ENCODE measurements around the gene SPEG.
A peak's percentile ranks its signal among the peaks of the same experiment; 100 is the strongest.

The SPEG gene

DNA sequence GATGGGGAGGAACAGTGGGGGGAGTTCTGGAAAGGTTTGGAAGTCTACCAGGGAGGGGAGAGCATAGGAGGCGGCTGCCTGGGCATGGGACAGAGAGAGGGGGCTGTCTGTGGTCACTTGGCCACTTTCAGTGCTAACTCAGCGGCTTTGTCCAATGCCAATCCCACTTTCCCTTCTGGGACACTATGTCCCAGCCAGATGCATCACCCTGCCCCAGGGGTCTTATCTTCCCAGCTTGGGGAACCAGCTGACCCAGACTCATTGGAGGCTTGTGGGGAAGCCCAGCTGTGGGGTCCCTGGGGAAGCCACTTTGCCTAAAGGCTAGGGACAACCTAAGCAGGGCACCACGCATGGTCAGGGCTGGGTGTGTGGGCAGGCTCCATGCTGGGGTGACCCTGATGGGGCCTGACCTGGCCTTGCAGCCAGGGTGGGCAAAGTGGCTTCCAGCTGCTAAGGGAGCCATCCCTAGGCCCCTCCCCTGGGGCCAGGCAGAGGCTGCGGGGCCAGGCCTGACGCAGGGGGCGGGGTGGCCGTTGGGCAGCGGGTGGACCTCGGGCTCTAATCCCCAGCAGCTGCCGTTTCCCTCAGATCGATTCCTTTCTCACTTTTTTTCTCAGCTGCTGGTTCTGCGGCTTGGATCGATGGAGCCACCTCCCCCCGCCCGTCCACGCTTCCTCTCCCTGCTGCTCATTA, 78.0 kb downstream of the SPEG start:
- no peak for DNase-seq (ENCODE audit: low read depth, low spot score)

DNA sequence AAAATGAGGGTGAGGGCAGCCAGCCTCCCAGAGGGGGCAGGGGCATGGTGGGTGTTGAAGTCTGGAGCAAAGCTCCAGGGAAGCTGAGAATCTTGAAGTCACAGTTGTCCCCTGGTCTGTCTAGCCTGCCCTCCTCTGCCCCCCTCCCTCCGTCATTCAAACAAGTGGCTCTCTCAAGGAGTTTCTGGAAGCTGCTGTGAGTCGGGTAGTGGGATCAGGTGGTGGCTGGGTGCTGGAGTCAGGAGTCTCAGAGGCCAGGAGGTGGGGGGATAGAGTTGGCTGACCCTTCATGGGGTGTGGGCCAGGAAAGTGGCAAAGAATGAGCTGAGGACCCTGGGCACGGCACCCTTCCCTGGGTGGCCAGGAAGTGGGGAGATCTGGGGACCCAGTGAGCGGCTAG, 79.1 kb downstream of the SPEG start:
- no peak for DNase-seq (ENCODE audit: low read depth, low spot score)

DNA sequence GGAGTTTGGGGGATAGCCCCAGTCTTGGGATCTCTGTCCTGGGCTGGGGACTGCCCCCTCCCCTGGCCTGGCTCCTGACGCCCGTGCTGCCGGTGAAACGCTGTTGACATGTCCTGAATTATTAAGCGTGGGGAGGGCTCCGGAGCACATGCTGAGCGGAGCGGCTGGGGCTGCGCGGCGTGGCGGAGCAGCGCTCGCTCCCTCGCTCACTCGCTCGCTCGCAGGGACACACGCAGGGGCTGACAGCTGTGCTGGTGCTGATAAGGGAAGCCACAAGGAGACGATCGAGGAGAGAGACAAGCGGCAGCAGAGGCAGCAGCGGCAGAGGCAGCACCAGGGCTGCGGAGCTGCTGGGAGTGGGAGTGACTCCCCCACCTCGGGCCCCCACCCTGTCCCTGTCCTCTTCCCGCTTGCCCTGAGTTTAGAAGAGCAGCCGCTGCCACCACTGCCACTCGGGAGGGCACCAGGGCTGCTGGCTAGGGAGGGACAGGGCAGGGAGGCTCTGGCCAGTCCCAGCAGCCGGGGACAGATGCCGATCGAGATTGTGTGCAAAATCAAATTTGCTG, 79.6 kb downstream of the SPEG start, which contains the start of gene ASIC4:
Gene ASIC4 (plus strand): TSS at position 287 of the 566 bp plus-strand sequence. CDS start 243 bp downstream, at position 530.
- peak; percentile 38 for DNase-seq (ENCODE audit: low read depth, low spot score)

DNA sequence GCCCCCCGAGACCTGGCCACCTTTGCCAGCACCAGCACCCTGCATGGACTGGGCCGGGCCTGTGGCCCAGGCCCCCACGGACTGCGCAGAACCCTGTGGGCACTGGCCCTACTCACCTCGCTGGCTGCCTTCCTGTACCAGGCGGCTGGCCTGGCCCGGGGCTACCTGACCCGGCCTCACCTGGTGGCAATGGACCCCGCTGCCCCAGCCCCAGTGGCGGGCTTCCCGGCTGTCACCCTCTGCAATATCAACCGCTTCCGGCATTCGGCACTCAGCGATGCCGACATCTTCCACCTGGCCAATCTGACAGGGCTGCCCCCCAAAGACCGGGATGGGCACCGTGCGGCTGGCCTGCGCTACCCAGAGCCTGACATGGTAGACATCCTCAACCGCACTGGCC, 80.2 kb downstream of the SPEG start:
- DNase-seq (ENCODE audit: low read depth, low spot score) = no peak

DNA sequence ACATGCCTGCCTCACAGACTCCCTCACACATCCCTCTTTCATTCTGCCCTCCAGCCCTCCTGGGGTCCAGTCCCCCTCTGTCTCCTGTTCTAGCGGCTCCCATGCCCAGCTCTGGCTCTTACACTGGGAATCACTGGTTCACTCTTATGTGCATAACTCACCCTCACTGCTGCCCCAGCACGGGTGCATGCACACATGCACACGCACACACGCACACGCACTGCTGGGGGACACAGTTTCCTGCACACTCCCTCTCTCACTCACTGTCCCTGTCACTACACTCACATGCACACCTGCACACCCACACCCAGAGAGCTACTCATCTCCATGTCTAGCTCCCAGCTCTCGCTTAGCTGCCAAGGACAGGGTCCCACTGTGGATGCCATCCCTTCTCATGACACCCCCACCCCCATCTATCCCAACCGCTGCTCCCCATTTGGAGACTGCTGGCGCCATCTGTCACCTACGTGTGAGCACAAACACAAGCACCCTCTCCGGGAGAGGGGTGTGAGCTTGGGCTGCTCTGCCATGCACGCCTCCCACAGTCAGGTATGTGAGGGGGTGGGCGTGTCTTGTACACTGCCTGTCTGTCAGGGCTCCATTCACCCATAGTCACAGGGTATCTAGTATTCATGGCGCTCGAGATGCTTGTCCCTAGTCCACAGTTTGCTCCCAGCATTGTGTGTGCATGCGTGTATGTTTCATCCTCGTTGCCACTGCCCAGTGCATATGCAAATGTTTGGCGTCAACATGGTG, 81.4 kb downstream of the SPEG start:
- DNase-seq (ENCODE audit: low read depth, low spot score) = no peak

DNA sequence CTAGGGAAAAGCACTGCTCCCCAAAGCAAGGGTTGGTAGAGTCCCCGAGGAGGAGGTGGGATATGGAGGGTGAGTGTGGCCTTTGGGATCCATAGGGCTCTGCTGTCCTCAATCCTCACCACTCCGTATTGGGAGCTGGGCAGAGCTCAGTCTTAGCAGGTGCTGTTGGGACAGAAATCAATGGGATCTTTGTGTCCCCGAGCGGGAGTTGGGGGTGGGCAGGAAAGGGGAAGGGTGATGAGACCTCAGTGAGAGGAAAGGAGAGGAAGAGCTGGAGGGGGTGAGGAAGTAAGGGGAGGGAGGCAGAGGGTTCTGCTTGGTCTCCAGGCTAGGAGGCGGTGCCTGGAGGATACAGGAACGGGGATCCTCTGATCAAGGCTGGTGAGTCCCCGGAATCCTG, 82.2 kb downstream of the SPEG start:
- DNase-seq (ENCODE audit: low read depth, low spot score) = no peak

DNA sequence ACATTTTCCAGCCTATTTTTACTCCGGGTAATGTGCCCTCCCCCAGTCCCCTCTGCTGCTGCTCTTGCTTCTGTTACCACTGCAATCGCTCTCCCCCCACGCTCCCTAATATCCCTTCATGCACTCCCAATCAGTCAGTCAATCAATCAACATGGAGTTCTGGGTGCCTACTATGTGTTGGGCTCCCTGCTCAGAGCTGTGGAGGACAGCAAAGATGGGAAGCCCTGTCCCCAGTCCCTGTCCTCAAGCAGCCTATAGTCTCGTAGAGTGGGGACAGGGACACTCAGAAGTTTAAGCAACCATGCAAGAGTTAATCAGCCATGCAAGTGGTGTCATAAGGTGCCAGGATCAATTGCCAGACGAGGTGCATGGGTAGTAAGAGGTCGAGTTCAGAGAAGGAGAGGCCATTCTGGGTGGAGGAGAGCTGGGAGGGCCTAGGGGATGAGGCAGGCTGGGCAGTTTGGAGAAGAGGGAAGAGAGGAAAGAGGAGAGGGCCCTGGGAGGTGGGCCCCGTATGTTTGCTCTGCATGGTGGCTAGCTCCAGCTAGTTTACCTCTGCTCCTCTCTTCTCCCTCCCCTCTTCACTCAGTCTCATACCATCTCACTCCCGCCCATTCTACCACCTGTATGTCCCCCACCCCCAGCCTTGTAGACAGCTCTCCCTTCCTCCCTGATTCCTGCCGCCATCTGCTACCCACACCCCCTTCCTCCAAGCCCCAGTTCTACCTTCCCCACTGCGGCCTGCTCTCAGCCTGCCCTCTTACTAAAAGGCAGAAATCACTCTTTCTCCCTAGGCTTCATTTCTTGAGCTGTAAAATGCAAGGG, 83.5 kb downstream of the SPEG start:
- no peak for DNase-seq (ENCODE audit: low read depth, low spot score)

DNA sequence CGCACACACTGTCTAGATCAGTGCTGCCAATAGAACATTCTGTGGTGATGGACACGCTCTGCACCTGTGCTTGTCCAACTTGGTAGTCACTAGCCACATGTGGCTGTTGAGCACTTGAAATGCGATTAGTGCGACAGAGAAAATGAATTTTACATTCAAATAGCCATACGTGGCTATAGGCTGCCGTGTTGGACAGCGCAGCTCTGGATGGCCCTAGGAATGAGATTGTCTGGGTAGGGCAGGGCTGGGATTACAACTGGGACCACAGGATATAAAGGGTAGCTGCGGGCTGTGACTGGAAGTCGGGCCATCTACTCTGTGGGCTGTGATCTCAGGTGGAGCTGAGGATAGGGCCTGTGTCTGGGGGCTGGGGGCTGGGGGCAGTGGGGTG, 84.9 kb downstream of the SPEG start:
- no peak for DNase-seq (ENCODE audit: low read depth, low spot score)

DNA sequence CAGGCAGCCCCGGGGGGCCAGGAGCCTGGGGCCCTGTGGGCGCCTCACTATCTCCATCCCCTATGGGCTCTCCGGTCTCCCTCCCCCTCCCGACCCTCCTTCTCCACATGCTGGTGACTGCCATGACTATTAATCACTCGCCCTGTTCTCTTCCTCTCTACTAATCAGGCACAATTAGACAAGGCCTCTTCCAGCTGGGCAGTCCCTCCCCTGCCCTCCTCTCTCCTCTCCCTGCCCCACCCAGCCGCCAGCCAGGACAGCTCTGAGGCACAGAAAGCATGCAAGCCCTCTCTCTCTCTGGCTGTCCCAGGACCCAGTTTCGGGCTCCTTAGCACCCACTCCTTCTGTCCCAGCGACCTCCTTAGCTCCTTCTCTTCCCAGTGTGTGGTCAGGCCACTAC, 85.4 kb downstream of the SPEG start:
- no peak for DNase-seq (ENCODE audit: low read depth, low spot score)

DNA sequence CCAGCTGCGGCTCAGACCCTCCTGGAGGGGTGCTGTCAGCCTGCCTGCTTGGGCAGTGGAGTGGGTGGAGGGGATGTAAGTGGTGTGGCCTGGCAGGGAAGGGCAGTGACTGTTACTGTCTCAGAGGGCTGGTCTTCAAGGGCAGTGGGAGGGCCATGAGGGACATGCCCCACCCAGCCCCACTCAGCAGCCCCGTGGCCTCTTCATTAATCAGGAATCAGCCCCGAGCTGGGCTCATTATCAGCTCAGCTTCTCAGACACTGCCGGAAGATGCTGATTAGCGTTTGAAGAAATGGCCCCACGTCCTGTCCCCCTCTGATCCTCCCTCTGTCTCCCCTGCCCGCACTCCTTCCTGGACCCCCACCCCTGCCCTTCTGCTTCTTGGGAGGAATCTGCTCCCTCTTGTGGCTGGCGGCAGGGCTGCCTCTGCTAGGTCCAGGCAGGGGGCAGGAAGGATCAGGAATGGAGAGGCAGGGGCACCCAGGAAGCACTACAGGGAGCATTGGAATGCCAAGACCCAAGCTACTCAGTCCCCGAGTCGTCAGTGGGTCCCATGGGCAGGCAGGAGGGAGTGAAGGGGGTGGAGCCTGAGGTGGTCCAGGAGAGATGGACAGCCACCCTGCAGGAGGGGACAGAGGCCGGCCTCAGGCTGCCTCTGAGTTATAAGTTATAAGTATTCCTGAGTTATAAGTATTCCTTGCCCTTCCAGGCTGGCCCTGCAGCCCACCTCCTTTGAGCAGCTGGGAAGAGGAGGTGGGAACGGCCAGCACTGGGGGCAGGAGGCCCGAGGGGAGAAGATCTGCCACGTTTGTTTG, 86.6 kb downstream of the SPEG start:
- DNase-seq (ENCODE audit: low read depth, low spot score) = peak; percentile 80

DNA sequence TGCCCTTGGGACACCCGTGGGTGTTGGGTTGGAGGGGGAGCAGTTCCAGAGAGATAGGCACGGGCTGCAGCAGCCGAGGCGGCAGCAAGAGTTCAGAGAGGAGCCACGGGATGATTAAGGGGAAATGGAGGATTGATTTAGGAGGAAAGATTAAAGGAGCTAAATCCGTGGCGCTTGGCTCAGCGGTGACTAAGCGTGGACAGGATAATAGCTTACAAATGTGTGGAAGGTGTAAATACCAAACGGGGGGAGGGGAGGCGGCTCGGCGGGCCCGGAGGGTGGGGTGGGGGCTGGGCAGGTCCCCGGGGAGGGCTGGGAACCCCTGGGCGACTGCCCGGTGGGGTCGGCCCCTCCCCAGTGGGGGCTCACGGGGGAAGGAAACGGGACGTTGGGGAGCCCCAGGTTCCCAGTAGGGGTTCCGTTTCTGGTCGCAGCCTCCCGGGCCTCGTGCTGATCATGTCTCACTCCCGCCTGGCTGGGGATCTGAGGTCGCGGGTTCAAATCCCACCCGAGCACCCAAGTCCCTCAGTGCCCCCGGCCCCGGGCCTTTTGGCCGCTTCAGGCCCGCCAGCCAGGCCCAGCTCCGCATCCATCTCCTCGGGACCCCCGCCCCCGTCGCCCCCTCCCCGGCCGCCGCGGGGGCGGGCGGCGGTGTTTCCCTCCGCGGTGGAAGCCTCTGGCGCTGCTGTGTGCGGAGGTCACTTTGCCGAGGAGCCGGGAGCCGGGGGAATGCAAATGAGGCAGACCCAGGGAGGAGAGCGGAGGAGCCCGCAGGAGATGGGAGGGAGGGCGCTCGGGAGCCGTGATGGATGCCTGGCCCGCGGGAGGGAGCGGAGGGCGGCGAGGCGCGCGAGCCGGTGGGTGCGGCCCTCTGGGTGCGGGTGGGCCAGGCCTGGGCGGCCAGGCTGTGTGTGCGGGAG, 87.7 kb downstream of the SPEG start:
- peak; percentile 74 for DNase-seq (ENCODE audit: low read depth, low spot score)

DNA sequence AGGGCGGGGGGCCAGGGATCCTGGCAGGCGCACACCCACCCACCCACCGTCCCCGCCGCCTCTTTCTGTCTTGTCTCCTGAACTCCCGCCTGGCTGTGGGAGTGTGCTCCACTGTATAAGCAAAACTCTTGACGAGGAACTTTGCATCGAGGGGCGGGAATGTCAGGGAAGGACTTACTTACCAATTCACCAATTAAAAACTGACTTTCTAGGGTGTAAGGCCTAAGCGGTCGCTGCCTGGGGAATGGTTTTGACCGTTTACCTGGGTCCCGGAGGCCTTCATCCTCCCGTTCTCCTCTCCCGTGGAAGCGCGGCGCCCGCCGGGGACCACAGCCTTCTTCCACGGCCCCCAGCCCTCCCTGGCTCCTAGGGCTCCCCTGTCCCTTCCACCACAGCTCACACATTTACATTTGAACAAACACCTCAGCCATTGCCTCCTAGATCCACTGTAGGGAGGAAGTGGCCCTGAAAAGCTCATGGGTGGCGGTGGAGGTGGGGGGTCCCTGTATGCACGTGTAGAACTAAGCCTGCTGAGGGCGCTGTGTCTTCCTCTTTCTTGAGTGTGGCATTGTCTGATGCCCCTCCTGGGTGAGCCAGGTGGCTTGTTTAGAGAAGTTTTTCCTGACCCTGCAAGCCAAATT, 88.5 kb downstream of the SPEG start:
- DNase-seq (ENCODE audit: low read depth, low spot score) = peak; percentile 18

DNA sequence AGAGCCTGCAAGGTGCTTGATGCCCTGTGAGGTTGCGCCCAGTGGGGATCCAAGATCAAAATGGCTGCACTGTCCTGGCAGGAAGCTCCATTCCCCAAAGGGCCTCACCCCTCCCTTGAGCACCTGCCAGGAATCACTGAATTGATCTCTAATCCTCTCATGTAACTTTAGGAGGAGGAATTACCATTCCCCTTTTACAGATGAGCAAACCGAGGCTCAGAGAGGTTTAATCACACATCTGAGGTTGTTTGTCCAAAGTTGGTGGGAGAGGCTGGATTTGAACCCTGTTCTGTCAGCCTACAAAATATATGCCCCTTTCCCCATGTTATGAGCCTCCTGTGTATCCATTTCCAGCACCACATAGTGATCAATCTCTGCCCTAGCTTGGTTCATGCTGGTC, 90.2 kb downstream of the SPEG start:
- DNase-seq (ENCODE audit: low read depth, low spot score) = no peak

DNA sequence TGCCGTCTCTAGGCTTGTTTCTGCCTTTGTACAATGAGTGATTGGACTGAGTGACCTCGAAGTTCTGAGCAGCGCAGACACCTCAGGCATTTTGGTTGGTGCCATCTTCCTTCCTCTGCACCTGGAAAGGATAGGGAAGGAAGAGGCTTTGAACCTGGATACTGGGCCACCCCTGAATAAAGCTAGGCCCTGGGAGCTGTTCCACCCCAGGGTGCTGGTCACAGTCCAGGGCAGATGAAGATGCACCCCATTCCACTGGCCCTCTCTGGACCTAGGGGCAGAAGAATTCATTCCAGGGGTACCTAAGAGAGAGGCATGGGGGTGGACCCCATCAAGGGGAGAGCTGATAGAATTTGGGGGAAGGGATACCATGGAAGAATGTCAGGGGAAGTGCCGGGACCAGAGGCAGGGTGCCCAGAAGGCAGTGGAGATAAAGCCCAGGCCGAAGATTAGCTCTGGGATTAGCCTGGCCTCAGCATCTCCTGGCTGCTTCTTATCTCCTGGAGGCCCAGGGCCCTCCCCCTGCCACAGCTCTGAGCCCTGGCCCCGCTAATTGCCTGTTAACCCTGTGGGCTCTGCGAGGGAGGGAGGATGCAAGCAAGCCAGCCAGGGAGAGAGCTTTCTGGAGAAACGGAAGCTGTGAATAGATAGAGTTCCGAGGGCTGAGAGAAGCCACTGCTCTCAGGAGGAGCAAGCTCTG, 91.0 kb downstream of the SPEG start:
- peak; percentile 39 for DNase-seq (ENCODE audit: low read depth, low spot score)

DNA sequence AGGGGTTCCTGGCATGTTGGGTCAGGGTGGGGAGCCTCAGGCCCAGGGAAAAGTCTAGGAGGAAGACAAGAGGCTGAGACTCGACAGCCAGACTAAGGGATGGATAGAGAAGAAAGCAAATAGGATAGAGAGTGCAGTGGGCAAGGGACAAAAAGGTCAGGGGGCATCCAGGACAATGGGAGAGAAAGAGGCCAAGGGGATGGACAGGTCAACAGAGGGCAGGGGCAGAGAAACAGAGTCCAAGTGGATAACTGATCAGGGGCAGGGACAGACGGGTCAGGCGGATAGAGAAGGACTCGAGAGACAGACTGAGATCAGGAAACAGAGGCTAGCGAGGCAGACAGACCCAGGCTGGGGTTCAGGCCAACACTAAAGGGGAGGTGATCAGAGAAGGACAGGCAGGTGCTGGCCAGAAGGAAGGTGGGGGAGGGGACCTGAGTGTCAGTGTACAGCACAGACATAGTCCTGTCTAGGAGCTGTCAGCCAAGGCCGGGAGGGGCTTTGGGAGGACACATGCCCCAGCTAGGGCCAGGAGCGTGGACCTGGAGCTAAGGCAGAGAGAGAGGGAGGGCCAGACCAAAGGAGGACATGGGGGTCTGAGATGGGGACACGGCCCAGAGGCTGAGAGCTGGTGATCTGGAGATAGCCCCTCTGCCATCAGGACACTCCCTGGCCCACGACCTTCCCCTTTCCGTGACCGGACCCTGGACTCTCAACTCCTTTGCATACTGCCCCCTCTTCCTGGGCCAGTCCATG, 91.9 kb downstream of the SPEG start:
- DNase-seq (ENCODE audit: low read depth, low spot score) = no peak

DNA sequence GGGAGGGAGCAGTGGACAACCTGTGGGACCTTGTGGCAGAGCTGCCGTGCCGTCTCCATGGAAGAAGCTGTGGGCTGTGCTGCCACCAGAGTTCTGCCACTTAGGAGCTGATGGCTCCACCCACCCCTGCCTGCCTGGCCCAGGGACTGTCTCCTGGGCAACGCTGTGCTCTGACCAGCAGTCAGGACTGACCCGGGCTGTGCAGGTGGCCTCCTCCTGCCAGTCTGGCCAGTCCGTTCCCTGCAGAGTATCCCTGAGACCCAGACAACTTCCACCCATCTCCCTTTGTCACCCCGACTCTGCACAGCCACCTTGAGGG, 92.4 kb downstream of the SPEG start:
- no peak for DNase-seq (ENCODE audit: low read depth, low spot score)

DNA sequence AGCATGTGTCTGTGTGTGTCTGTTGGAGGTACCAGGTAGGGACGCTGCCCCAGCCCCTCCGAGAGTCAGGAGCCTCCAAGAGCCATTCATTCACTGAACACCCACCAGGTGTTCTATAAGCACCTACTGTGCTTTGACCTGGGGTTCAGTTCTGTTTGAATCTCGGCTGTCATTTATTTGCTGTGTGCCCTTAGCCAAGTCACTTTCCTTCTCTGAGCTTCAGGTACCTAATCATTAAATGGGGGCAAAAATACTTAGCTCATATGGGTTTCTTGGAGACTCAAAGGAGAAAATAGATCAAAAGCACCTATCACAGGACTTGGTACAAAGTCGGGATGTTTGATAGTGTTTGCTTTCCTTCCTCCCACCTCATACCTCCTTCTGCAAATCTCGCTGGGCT, 92.8 kb downstream of the SPEG start:
- no peak for DNase-seq (ENCODE audit: low read depth, low spot score)

Measured in astrocyte of the hippocampus (primary cell).